GM21717 (cell line): ENCODE measurements around the gene OR10T2.
"Not testable (repeated sequence)": the region's sequence is repeated elsewhere in the genome, so short reads cannot be mapped to it uniquely, and the experiment has no call there.

ENCODE experiments used
- ATAC-seq: cut with Tn5 transposase; IDR thresholded peaks from one replicate; pipeline ENCODE4 v1.9.1; 2021; ENCODE audit warnings: mild to moderate bottlenecking, moderate library complexity; ENCODE audit not compliant: unreplicated experiment

The OR10T2 gene

GRCh38 chr1:158356616-158357015 is 42.6 kb downstream of the OR10T2 start:
- no peak for ATAC-seq

- ATAC-seq: no peak
Observed at GRCh38 chr1:158355773-158356285, 43.4 kb downstream of the OR10T2 start.

- no peak for ATAC-seq
Observed at GRCh38 chr1:158354255-158354654, 45.0 kb downstream of the OR10T2 start.

- no peak for ATAC-seq
Observed at GRCh38 chr1:158353303-158354075, 45.8 kb downstream of the OR10T2 start, which contains the start of gene CD1E. Gene CD1E (plus strand): TSS chr1:158353894. CDS start chr1:158353989, 95 bp downstream.

GRCh38 chr1:158348946-158349345 is 50.3 kb downstream of the OR10T2 start:
- ATAC-seq: not testable (repeated sequence)
